Tibial nerve (tissue), 4 donors: ENCODE results near the gene AHNAK. TPM values are rescaled to one million over a fixed set of nuclear protein-coding genes. Genes with fewer than 3 reads are reported as not detected.
A peak's percentile ranks its signal among the peaks of the same experiment; 100 is the strongest.
"Not testable (repeated sequence)": the region's sequence is repeated elsewhere in the genome, so short reads cannot be mapped to it uniquely, and the experiment has no call there.

ENCODE experiments used
- DNase-seq, 2 donors: peaks; one replicate each; pipeline ENCODE4 v3.0.0-alpha.2; 2019; ENCODE audit warnings: low spot score in 2 of 2
- H3K27ac ChIP-seq, 4 donors: fragments of 200-600 bp; sonication (generic) in 3 of 4; one replicate each; pipeline ENCODE4 v1.5.1; 2017 to 2019; ENCODE audit warnings: mild to moderate bottlenecking in 1 of 4
- H3K27me3 ChIP-seq, 2 donors: fragments of 200-600 bp; sonication (generic) in 1 of 2; one replicate each; pipeline versions ENCODE4 v1.5.1 to v1.6.0; 2017 to 2019
- H3K36me3 ChIP-seq, 3 donors: fragments of 200-600 bp; sonication (generic); one replicate each; pipeline ENCODE4 v1.5.1; 2018 to 2019
- H3K4me1 ChIP-seq, 4 donors: fragments of 200-600 bp; sonication (generic) in 3 of 4; one replicate each; pipeline ENCODE4 v1.5.1; 2017 to 2019
- H3K4me3 ChIP-seq, 4 donors: fragments of 200-600 bp; sonication (generic) in 3 of 4; one replicate each; pipeline ENCODE4 v1.5.1; 2017 to 2019; ENCODE audit warnings: mild to moderate bottlenecking in 1 of 4, moderate library complexity in 1 of 4
- H3K9me3 ChIP-seq, 4 donors: fragments of 200-600 bp; sonication (generic) in 3 of 4; one replicate each; pipeline ENCODE4 v1.5.1; 2017 to 2019
- CTCF ChIP-seq, 5 experiments: fragments of 200-600 bp in 3 of 5; fragments of 450-650 bp in 2 of 5; sonication (generic) in 3 of 5; IDR thresholded peaks; one replicate each; pipeline ENCODE4 v1.5.1; 2016 to 2019; ENCODE audit warnings: antibody characterized with exemption in 5 of 5, mild to moderate bottlenecking in 3 of 5, moderate library complexity in 2 of 5
- EP300 ChIP-seq, 2 donors: sonication (generic); formaldehyde crosslinking; IDR thresholded peaks; one replicate each; pipeline ENCODE4 v1.6.1; 2017; ENCODE audit warnings: antibody characterized with exemption in 2 of 2, mild to moderate bottlenecking in 1 of 2
- POLR2A ChIP-seq, 2 donors: fragments of 450-650 bp; IDR thresholded peaks; one replicate each; pipeline ENCODE4 v1.6.1; 2017; ENCODE audit warnings: antibody characterized with exemption in 2 of 2, mild to moderate bottlenecking in 2 of 2, moderate library complexity in 2 of 2
- WGBS, 2 donors: methylation state at CpG; one replicate each; pipeline ENCODE4 v1.1.5; 2018; 5-methylcytosine and 5-hydroxymethylcytosine counted together
- total RNA-seq, 4 donors: library from RNA; depleted of rRNA; stranded (reverse); fragments of >200 nt; gene quantifications; one replicate each; pipeline ENCODE4 v1.1.0, GENCODE V29; 2016

Gene AHNAK
- total RNA-seq, 4 donors from 2014 or later: 1,417 to 3,061 (median 2,562) TPM

DNA sequence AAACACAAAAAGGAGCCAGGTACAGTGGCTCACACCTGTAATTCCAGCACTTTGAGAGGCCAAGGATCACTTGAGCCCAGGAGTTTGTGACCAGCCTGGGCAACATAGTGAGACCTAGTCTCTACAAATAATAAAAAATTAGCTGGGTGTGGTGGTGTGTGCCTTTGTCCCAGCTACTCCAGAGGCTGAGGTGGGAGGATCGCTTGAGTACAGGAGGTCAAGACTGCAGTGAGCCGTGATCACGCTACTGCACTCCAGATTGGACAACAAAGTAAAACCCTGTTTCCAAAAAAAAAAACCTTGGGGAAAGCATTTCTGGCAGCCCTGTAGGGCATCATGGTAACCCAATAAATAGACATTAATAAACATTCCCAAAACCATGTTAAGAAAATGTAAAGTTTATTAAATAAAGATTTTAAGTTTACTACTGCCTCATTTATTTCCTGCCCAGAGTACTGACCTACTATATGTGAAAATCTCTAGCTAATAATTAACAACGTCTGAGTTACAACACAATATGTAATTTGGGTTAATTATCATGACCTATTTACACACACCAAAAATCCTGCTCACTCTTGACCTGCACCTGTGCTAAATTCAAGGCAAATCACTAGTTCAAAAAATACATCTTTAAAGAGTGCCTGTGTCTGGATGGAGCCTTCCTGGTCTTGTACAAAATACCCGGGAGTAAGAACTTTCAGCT lies 18.6 kb upstream of the AHNAK start:
- Histone ChIP-seq H3K36me3 (peaks cover 0 to 87% (median 22%) of the 10 kb centered on the region in 3 donors), H3K27ac (peak overlapping the region in 1 of 4 donors; percentile 29), H3K9me3 (no peaks in the 10 kb centered on the region), H3K27me3 (no peaks in the 10 kb centered on the region), H3K4me3 (no peak overlapping the region), H3K4me1 (peaks cover 0 to 41% (median 8%) of the 10 kb centered on the region in 4 donors)
- DNase-seq: no peak
- 53 to 61% methylated on average over 5 of the region's 5 CpGs for WGBS, 2 donors
- TF ChIP-seq POLR2A (IDR thresholded peaks at IDR 0.05) (no peak), CTCF (IDR thresholded peaks at IDR 0.05) (no peak), EP300 (IDR thresholded peaks at IDR 0.05) (no peak)

- 59 to 72% methylated on average over 3 of the region's 3 CpGs for WGBS, 2 donors
- not testable (repeated sequence) for H3K9me3 ChIP-seq, H3K27me3 ChIP-seq, H3K4me3 ChIP-seq, DNase-seq
- peak overlapping the region in 2 of 4 donors; percentile 86 to 87 for H3K27ac ChIP-seq
- peaks cover under 1 to 61% (median 17%) of the 10 kb centered on the region in 4 donors for H3K4me1 ChIP-seq
- peaks cover 3 to 74% (median 11%) of the 10 kb centered on the region in 3 donors for H3K36me3 ChIP-seq
Measured at GRCh38 chr11:62561677-62562230, 15.1 kb upstream of the AHNAK start.

GRCh38 chr11:62560566-62561103 lies 14.0 kb upstream of the AHNAK start:
- DNase-seq: peak; percentile 79 to 91
- peaks cover 8 to 65% (median 28%) of the 10 kb centered on the region in 4 donors for H3K4me1 ChIP-seq
- peak in 1 of 2 donors; percentile 80 for TF ChIP-seq EP300 (IDR thresholded peaks at IDR 0.05)
- no peak for TF ChIP-seq POLR2A (IDR thresholded peaks at IDR 0.05)
- TF ChIP-seq CTCF (IDR thresholded peaks at IDR 0.05): peak; percentile 73 to 90 (median 81)
- peaks cover 3 to 63% (median 6%) of the 10 kb centered on the region in 3 donors for H3K36me3 ChIP-seq
- peak overlapping the region; percentile 71 to 87 (median 80) for H3K27ac ChIP-seq
- H3K27me3 ChIP-seq: no peaks in the 10 kb centered on the region
- no peaks in the 10 kb centered on the region for H3K9me3 ChIP-seq
- 36% methylated on average over 2 of the region's 2 CpGs for WGBS, 2 donors
- H3K4me3 ChIP-seq: no peak overlapping the region

- Histone ChIP-seq H3K4me1 (peaks cover 9 to 75% (median 38%) of the 10 kb centered on the region in 4 donors), H3K36me3 (peaks cover 1 to 52% (median 3%) of the 10 kb centered on the region in 3 donors), H3K27ac (peak overlapping the region; percentile 3 to 87 (median 78))
- 90 to 100% methylated on average over 1 to 5 of the region's 5 CpGs for WGBS, 2 donors
- not testable (repeated sequence) for H3K9me3 ChIP-seq, H3K4me3 ChIP-seq, H3K27me3 ChIP-seq, DNase-seq
Measured at GRCh38 chr11:62559626-62560025, 13.0 kb upstream of the AHNAK start.

DNA sequence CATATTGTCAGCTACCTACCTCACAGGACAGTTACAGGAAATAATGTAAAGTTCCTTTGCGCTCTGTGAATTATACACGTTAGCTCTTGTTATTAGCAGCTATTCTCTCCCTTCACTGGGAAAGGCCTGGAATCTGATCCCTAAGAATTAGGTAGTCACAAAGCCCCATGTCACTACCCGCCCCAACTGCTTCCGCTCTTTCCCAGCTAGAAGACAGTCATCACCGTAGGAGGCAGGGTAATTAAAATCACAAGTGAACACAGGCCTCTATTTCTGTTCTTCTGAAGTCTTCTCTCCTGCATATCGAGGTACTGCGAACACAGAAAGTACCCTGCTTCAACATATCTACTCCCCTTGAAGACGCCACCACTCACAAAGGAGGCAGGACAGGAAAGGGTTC lies 12.6 kb upstream of the AHNAK start:
- H3K4me1 ChIP-seq: peaks cover 9 to 79% (median 42%) of the 10 kb centered on the region in 4 donors
- H3K27ac ChIP-seq: peak overlapping the region in 3 of 4 donors; percentile 3 to 87 (median 86)
- TF ChIP-seq CTCF (IDR thresholded peaks at IDR 0.05) (no peak), POLR2A (IDR thresholded peaks at IDR 0.05) (no peak), EP300 (IDR thresholded peaks at IDR 0.05) (no peak)
- H3K9me3 ChIP-seq: no peaks in the 10 kb centered on the region
- no peak for DNase-seq
- WGBS, 2 donors: 80 to 83% methylated on average over 8 of the region's 8 CpGs
- H3K4me3 ChIP-seq: no peak overlapping the region
- H3K27me3 ChIP-seq: no peaks in the 10 kb centered on the region
- peaks cover 0 to 48% (median 3%) of the 10 kb centered on the region in 3 donors for H3K36me3 ChIP-seq

- H3K27ac ChIP-seq: peak overlapping the region in 2 of 4 donors; percentile 86 to 87
- TF ChIP-seq EP300 (IDR thresholded peaks at IDR 0.05): no peak
- TF ChIP-seq POLR2A (IDR thresholded peaks at IDR 0.05): no peak
- no peak for TF ChIP-seq CTCF (IDR thresholded peaks at IDR 0.05)
- H3K9me3 ChIP-seq: no peaks in the 10 kb centered on the region
- H3K4me3 ChIP-seq: no peak overlapping the region
- no peaks in the 10 kb centered on the region for H3K27me3 ChIP-seq
- H3K4me1 ChIP-seq: peaks cover 12 to 84% (median 47%) of the 10 kb centered on the region in 4 donors
- no peak for DNase-seq
- H3K36me3 ChIP-seq: peaks cover 0 to 43% (median 3%) of the 10 kb centered on the region in 3 donors
- WGBS, 2 donors: 88% methylated on average over 9 of the region's 9 CpGs
Measured at GRCh38 chr11:62558669-62559068, 12.1 kb upstream of the AHNAK start.
